BJ (cell line): ENCODE results near the gene SLC39A11. TPM values are rescaled to one million over a fixed set of nuclear protein-coding genes. Genes with fewer than 3 reads are reported as not detected.

ENCODE experiments used
- CTCF ChIA-PET: fragments of 350-600 bp; formaldehyde crosslinking; extraction: SDS; loops from one replicate; lab custom pipeline; 2021; ENCODE audit warnings: antibody characterized with exemption, inconsistent platforms; lab: Yijun Ruan, JAX
- POLR2A ChIA-PET: fragments of 300-600 bp; sonication (Branson Sonifier 250); formaldehyde crosslinking; extraction: SDS; loops from one replicate; lab custom pipeline; 2021; ENCODE audit warnings: antibody characterized with exemption; lab: Charles Lee
- DNase-seq: peaks from one replicate; pipeline ENCODE4 v3.0.0-alpha.2; 2011; ENCODE audit warnings: low read depth
- H3K27me3 ChIP-seq: 2 replicates; pipeline ENCODE4 v1.6.0; 2011; ENCODE audit warnings: low read length; ENCODE audit not compliant: control insufficient read depth, insufficient read depth
- H3K36me3 ChIP-seq: 2 replicates; pipeline ENCODE4 v1.5.1; 2011; ENCODE audit warnings: low read length; ENCODE audit not compliant: control insufficient read depth, insufficient read depth
- H3K4me3 ChIP-seq: 2 replicates; pipeline ENCODE4 v1.5.1; 2011; ENCODE audit warnings: low read depth, mild to moderate bottlenecking, control low read depth, low read length
- polyA plus RNA-seq: library from polyadenylated mRNA; depleted of rRNA; stranded (reverse); fragments of >200 nt; gene quantifications from 2 replicates; pipeline ENCODE4 v1.2.3, GENCODE V29; 2011
- TF ChIP-seq, protein P1 (sequence below): IDR thresholded peaks from 2 replicates; pipeline ENCODE4 v1.5.1; 2011; ENCODE audit warnings: low read depth, mild to moderate bottlenecking, control low read depth, inconsistent platforms, low read length, moderate library complexity; ENCODE audit not compliant: insufficient read depth

The SLC39A11 gene
- polyA plus RNA-seq, 1 experiment, result 20.9 TPM

DNA sequence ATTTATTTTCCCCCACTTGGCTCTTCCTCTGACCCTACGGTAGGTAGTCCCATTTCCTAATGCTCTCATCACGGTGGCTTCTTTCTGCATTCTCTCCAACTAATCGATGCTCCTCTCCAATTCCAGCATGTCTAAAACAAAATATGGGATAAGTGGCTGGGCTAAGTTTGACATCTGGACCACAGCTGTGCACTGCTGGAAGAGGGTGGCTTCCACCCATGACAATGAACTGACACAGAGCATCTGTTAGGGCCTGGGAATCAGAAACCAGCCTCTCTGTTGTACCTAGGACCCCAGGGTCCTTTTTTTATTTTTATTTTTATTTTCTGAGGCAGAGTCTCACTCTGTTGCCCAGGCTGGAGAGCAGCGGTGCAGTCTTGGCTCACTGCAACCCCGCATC is 29.0 kb upstream of the SLC39A11 start:
- TF ChIP-seq, protein P1, sequence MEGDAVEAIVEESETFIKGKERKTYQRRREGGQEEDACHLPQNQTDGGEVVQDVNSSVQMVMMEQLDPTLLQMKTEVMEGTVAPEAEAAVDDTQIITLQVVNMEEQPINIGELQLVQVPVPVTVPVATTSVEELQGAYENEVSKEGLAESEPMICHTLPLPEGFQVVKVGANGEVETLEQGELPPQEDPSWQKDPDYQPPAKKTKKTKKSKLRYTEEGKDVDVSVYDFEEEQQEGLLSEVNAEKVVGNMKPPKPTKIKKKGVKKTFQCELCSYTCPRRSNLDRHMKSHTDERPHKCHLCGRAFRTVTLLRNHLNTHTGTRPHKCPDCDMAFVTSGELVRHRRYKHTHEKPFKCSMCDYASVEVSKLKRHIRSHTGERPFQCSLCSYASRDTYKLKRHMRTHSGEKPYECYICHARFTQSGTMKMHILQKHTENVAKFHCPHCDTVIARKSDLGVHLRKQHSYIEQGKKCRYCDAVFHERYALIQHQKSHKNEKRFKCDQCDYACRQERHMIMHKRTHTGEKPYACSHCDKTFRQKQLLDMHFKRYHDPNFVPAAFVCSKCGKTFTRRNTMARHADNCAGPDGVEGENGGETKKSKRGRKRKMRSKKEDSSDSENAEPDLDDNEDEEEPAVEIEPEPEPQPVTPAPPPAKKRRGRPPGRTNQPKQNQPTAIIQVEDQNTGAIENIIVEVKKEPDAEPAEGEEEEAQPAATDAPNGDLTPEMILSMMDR, result no peak
- ChIA-PET POLR2A (no interaction called here), CTCF (interaction anchor here (1.2 kb wide), 1 partner anchor 35 kb away, joined by 3 read pairs; no protein-coding TSS in a partner anchor)
- no peak overlapping the region for H3K4me3 ChIP-seq
- DNase-seq, result no peak
- H3K36me3 ChIP-seq, result no peaks in the 10 kb centered on the region
- H3K27me3 ChIP-seq, result no peaks in the 10 kb centered on the region

DNA sequence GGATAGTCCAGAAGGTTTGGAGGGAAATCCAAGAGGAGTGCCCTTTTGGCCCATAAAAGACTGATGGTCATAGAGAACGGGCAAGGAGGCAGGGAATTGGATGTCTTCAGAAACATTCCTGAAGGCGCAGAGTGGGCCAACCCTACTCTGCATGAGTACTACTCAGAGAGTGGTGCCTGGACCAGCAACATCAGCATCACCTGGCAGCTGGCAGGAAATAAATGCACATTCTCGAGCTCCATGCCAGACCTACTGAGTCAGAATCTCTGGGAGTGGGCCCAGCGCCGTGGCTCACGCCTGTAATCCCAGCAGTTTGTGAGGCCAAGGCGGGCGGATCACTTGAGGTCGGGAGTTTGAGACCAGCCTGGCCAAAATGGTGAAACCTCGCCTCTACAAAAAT is 27.1 kb upstream of the SLC39A11 start:
- no peak for DNase-seq
- no peaks in the 10 kb centered on the region for H3K27me3 ChIP-seq
- TF ChIP-seq, protein P1, result no peak
- CTCF ChIA-PET, result no interaction called here
- H3K36me3 ChIP-seq, result no peaks in the 10 kb centered on the region
- H3K4me3 ChIP-seq, result no peak overlapping the region
- POLR2A ChIA-PET, result no interaction called here

DNA sequence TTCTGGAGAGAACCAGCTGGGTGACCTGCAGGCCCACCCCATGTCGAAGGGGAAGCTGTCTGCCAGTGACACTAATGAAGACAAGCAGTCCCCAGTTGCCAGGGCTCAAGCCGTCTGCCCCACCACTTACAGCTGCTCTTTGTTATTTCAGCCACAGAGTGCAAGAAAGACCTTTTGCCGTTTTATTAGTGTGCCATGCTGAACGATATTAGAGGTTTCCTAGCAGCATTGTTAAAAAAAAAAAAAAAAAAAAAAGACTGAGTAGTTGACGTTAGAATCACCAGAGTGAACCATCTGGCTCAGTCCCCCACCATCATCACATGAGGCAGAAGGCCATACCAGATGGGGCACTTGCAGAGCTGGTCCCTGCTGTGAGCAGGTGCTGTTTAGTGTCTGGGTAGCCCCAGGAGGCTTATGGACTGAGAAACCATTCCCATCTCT is 26.5 kb upstream of the SLC39A11 start:
- no peaks in the 10 kb centered on the region for H3K27me3 ChIP-seq
- H3K4me3 ChIP-seq, result no peak overlapping the region
- CTCF ChIA-PET, result interaction anchor here (1.6 kb wide), 1 partner anchor 38 kb away, joined by 4 read pairs; no protein-coding TSS in a partner anchor
- no peaks in the 10 kb centered on the region for H3K36me3 ChIP-seq
- POLR2A ChIA-PET, result no interaction called here
- no peak for DNase-seq
- TF ChIP-seq, protein P1, result no peak

DNA sequence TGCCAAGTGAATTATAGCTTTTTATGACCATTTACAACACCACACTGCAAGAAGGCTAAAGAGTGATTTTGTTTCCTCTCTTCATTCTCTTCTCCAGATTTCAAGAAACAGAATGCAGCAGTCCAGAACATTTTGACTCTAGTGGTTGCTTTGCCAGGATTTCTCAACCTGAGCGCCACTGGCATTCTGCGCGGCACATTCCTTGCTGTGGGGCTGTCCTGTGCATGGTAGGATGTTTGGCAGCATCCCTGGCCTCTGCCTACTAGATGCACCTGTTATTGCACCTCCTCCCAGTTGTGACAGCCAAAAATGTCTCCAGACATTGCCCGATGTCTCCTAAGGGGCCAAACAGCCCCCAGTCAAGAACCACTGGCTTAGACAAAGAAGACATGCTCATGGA is 25.7 kb upstream of the SLC39A11 start:
- Histone ChIP-seq H3K27me3 (no peaks in the 10 kb centered on the region), H3K4me3 (no peak overlapping the region), H3K36me3 (no peaks in the 10 kb centered on the region)
- POLR2A ChIA-PET, result no interaction called here
- TF ChIP-seq, protein P1, result no peak
- no peak for DNase-seq
- CTCF ChIA-PET, result interaction anchor here (1.6 kb wide), 1 partner anchor 38 kb away, joined by 4 read pairs; no protein-coding TSS in a partner anchor

DNA sequence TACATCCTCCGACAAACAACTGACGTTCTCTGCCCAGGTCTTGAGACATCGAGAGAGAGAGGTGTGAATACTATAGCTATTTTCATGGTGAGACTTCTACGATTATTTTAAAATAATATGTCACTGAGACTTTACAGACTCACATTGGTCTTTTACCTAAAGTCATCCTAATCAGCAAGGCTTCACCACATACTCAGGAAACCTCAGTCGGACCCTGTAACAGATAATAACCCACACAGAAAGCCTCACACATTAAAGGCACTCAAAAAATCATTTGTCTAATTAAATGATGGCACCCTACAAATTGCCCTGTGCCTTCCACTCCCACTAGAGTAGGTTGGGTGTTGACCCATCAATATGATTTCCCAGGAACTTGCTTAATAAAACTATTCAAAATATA is 19.8 kb upstream of the SLC39A11 start:
- DNase-seq, result no peak
- ChIA-PET CTCF (no interaction called here), POLR2A (no interaction called here)
- no peaks in the 10 kb centered on the region for H3K36me3 ChIP-seq
- no peak overlapping the region for H3K4me3 ChIP-seq
- H3K27me3 ChIP-seq, result no peaks in the 10 kb centered on the region
- TF ChIP-seq, protein P1, result no peak
